T follicular helper cell (primary cell): ENCODE results near the gene DNAJA4.
"Not testable (repeated sequence)": the region's sequence is repeated elsewhere in the genome, so short reads cannot be mapped to it uniquely, and the experiment has no call there.

Experiments used
- DNase-seq: peaks from one replicate; pipeline ENCODE4 v3.0.0-alpha.2; 2020; ENCODE audit warnings: low read depth

DNAJA4 gene

DNA sequence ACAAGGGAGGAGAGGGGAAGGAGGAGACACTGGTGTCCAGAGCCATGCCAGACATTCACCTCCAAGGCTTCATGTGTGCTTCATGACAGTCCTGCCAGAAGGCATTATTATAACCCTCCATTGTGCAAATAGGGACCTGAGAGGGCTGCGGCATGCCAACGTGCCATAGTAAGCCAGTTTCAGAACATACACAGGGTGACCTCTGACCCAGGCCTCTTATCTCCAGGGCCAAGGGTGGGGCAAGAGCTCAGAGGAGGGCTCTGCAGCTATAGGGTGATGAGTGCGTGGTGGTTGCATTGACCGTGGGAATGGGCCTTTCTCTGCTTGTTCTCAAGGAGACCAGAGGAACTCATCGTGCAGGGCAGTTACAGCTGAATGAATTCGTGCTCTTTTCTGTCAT is 20.3 kb upstream of the DNAJA4 start:
- no peak for DNase-seq

DNA sequence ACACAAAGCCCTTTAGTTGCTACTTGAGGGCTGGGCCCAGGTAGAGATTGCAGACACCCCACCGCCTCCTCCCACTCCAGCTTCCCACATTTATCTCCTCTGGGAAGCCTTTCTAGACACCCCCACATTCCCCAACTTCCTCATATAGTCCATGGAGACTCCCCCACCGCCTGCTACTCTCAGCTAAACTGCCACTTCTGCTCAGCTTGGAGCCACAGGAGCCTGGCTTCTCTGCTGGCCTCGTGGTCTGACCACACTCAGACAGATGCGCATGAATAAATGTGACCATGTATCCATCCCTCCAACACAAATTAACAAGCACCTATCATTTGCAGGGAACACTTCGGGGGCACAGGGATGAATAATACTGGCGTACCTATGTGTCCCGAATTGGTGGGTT is 19.5 kb upstream of the DNAJA4 start:
- no peak for DNase-seq

- not testable (repeated sequence) for DNase-seq
Measured at GRCh38 chr15:78245392-78245791, 19.0 kb upstream of the DNAJA4 start.

DNA sequence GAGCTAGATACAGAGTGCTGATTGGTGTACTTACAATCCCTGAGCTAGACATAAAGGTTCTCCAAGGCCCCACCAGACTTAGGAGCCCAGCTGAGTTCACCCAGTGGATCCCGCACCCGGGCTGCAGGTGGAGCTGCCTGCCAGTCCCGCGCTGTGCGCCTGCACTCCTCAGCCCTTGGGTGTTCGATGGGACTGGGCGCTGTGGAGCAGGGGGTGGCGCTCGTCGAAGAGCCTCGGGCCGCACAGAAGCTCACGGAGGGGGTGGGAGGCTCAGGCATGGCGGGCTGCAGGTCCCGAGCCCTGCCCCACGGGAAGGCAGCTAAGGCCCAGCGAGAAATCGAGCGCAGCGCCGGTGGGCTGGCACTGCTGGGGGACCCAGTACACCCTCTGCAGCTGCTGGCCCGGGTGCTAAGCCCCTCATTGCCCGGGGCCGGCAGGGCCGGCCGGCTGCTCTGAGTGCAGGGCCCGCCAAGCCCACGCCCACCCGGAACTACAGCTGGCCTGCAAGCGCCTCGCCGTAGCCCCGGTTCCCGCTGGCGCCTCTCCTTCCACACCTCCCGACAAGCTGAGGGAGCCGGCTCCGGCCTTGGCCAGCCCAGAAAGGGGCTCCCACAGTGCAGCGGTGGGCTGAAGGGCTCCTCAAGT is 18.3 kb upstream of the DNAJA4 start:
- not testable (repeated sequence) for DNase-seq

DNA sequence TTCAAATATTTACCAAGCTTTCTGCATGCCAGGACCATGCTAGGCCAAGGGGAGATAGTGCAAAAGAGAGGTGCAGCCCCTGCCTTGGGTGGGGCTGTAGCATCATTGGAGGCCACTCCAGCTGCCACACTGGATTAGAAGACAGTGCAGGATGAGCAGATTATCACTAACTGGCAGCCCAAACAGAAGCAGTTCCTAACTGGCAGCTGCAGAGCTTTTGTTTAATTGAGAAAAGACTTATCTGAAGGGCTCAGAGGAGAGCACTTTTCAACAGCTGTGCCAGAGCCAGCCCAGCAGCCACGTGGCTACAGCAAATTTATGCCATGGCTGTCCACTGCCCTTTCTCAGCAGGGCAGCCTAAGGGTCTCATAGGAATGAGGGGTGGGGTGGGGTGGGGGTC is 16.5 kb upstream of the DNAJA4 start:
- DNase-seq = no peak

DNA sequence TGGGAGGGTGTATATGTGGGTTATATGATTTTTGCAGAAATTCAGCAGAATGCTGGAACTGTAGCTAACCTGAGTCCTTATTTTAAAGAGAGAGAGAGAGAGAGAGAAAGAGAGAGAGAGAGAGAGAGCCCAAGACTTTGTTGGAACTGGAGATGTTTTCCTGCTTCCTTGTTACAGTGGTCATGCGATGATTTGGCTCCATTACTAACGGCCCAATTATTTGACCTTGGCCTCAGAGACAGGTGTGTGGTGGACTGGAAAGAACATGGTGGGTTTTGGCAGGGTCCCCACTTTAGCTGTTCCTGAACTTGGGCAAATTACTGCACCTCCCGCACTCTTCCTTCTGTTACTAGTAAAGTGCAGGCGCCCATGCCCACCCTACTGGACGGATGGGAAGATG is 15.2 kb upstream of the DNAJA4 start:
- no peak for DNase-seq

GRCh38 chr15:78251136-78251535 is 13.2 kb upstream of the DNAJA4 start:
- no peak for DNase-seq

GRCh38 chr15:78255421-78256043 is 8.8 kb upstream of the DNAJA4 start:
- DNase-seq = no peak

- DNase-seq = no peak
Measured at GRCh38 chr15:78256044-78256437, 8.3 kb upstream of the DNAJA4 start.

GRCh38 chr15:78257681-78258080 is 6.7 kb upstream of the DNAJA4 start:
- DNase-seq = no peak

DNA sequence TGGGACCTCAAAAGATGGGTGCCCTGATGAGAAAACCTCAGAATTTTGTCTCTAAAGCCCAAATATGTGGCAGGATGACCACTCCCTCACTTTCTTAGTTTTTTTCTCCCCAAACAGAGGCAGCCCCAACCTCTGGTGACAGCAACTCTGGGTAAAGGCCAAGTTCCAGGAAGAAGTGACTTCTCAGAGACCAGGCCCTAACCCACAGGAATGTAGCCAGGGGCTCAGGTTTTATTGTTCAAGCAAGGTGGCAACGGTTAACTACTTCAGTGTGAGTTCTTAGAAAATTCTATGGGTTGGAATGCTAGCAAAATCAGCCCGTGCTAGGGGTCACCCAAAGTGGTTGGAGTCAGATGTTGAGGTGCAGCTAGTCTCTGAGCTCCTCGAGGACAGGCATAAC is 5.1 kb upstream of the DNAJA4 start:
- no peak for DNase-seq

- DNase-seq = no peak
Measured at GRCh38 chr15:78260489-78260888, 3.9 kb upstream of the DNAJA4 start.

GRCh38 chr15:78261062-78261461 is 3.3 kb upstream of the DNAJA4 start:
- DNase-seq = no peak

- DNase-seq = no peak
Measured at GRCh38 chr15:78263351-78263781, 996 bp upstream of the DNAJA4 start.

DNA sequence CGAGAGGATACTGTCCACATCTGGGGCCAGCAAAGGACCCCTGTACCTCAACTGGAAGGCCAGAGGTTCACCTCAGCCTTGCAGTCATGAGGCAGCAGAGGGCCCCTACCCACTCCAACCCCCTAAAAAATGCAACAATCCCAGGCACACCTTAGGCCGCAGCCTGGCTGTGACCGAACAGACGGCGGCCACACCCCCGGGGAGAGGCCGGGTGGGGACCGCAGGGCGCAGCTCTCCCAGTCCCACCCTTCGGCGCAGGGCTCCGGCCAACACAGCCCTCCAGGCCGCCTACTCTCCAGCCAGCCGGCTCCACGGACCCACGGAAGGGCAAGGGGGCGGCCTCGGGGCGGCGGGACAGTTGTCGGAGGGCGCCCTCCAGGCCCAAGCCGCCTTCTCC is 457 bp upstream of the DNAJA4 start:
- DNase-seq = no peak

- DNase-seq = no peak
Measured at GRCh38 chr15:78265137-78265460, 737 bp downstream of the DNAJA4 start.

DNA sequence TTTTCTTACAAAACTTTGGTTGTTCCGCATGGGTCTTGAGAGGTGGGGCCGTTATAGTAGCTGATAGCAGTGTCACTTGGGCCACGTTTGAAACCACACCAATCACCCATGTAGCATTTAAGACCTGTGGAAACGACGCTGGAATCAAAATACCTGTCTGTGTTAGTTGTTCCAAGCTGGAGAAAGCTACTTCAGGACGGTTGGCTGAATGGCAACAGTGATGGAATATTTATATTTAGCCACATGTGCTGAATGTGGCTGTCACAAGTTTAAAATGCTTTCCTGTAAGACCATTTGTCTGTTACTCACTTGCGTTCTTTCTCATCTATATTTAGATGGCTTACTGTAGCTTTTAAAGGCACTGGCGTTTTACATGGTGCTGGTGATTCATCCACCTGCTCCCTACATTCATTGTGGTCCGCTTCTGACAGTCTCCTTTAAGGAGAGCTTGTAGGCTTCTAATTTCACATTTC is 1.4 kb downstream of the DNAJA4 start:
- DNase-seq = no peak

DNA sequence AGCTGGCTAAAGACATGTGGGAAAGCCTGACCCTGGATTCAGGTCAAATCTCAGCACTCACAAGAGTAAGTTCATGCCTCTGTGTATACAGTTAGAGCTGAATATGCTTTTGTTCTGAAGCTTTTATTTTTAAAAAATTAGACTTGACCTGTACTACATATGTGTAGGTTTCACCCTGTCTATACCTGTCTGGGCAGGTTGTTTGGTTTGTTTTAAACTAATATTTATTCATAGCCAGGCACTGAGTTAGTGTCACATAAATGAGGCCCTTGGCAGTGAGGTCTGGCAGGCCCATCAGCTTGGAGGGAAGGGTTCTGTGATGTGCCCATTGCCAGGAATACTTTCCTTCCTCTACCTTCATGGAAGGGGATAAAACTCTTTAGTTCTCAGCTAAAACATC is 1.9 kb downstream of the DNAJA4 start:
- no peak for DNase-seq

DNA sequence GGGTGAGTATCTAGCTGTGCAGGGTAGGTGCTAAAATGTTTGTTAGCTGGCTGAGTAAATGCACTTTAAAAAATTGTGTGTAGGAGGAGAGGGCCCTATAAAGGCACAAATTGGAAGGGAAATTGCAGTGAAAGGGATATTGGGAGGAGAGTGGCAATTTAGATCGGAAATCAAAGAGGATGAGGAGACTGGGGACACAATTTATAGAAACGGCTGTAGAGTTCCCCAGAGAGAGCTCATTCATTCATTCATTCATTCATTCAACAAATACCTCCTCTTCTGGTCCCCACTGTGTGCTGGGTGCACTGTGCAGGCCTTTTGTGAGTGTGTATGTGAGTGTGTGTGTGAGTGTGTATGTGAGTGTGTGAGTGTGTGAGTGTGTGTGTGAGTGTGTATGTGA is 2.4 kb downstream of the DNAJA4 start:
- DNase-seq = no peak

- DNase-seq = no peak
Measured at GRCh38 chr15:78272316-78272715, 8.0 kb downstream of the DNAJA4 start.

- no peak for DNase-seq
Measured at GRCh38 chr15:78272776-78273175, 8.4 kb downstream of the DNAJA4 start.

DNA sequence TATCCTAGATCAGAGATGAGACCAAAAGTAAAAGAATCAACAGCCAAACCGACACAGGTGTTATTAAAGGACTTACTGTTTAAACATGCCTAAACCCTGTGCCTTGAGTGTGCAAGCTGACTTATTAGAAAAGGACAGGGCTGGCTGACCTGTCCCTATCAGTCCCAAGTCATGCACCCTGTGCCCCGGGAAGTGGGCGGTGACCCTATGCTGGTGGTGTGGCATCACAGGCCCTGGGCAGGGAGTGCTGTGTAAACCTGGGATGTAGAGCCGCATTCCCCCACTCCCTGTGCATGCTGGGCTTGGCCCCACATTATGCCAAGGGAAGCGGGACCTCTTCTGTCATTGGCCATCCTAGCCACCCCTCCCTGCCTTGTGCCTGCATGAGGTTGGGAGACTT is 10.6 kb downstream of the DNAJA4 start:
- DNase-seq = no peak

- DNase-seq = no peak
Measured at GRCh38 chr15:78276064-78276943, 11.9 kb downstream of the DNAJA4 start.
